ENCODE results near the gene TMEM98.
"Not testable (repeated sequence)": the region's sequence is repeated elsewhere in the genome, so short reads cannot be mapped to it uniquely, and the experiment has no call there.

Gene TMEM98

GRCh38 chr17:32927724-32928585 is at the start of gene TMEM98:
Gene TMEM98, plus strand, starts transcription at chr17:32928153. Its CDS starts 3,376 bp downstream, at chr17:32931529.
- peak; percentile 76 for DNase-seq

GRCh38 chr17:32878211-32878610 is 49.7 kb upstream of the TMEM98 start:
- no peak for DNase-seq

- DNase-seq = no peak
These were observed 48.8 kb upstream of the TMEM98 start for GRCh38 chr17:32879134-32879533.

GRCh38 chr17:32880671-32881453 is 47.1 kb upstream of the TMEM98 start:
- no peak for DNase-seq

- no peak for DNase-seq
These were observed 45.9 kb upstream of the TMEM98 start for GRCh38 chr17:32882029-32882428.

DNA sequence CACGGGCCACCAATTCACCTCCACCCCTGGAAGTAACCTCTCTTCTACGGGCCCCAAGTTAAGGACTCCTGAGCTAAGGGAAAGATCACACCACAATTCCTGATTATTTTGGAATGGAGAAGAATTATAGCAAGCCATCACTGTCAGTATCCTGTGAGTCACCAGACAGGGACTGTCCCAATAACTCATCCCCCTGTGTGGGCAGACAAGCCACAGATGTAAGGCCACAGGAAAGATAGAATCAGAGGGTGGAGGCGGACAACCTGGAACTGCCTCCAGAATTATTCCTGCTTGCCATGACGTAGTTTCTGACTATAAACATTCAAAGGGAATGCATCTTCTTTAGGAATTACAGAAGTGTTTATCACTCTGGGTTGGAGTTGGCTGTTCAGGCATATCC is 45.2 kb upstream of the TMEM98 start:
- DNase-seq = no peak

DNA sequence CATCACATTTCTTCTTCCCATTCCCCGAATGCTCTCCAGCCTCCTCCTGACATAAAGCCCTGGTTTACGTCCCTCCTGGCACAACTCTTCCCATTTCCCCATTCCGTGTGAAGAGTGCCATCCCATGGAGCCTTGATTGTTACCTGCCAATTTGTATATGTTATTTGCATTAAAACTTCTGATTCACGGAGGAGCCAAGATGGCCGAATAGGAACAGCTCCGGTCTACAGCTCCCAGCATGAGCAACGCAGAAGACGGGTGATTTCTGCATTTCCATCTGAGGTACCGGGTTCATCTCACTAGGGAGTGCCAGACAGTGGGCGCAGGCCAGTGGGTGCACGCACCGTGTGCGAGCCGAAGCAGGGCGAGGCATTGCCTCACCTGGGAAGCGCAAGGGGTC is 41.0 kb upstream of the TMEM98 start:
- DNase-seq = not testable (repeated sequence)

DNA sequence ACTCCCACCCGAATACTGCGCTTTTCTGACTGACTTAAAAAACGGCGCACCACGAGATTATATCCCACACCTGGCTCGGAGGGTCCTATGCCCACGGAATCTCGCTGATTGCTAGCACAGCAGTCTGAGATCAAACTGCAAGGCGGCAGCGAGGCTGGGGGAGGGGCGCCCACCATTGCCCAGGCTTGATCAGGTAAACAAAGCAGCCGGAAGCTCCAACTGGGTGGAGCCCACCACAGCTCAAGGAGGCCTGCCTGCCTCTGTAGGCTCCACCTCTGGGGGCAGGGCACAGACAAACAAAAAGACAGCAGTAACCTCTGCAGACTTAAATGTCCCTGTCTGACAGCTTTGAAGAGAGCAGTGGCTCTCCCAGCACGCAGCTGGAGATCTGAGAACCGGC is 40.5 kb upstream of the TMEM98 start:
- DNase-seq = not testable (repeated sequence)

DNA sequence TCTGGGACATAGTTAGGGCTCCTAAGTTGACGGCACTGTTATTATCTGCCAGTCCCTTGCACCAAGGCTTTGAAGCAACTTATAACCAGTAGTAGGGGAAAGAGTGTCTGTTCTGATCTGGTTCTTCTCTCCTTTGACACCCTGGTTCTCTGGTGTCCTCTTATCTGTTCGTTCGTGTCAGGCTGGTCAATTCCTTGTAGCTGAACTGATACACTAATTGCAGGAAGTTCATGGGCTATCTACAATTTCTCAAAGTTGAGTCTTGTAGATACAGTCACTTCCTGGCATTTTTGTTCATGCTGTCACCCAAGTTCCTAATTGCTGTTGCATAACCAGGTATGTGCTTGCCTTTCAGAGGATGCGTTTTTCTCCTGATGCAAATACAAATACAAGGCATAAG is 33.7 kb upstream of the TMEM98 start:
- DNase-seq = no peak

DNA sequence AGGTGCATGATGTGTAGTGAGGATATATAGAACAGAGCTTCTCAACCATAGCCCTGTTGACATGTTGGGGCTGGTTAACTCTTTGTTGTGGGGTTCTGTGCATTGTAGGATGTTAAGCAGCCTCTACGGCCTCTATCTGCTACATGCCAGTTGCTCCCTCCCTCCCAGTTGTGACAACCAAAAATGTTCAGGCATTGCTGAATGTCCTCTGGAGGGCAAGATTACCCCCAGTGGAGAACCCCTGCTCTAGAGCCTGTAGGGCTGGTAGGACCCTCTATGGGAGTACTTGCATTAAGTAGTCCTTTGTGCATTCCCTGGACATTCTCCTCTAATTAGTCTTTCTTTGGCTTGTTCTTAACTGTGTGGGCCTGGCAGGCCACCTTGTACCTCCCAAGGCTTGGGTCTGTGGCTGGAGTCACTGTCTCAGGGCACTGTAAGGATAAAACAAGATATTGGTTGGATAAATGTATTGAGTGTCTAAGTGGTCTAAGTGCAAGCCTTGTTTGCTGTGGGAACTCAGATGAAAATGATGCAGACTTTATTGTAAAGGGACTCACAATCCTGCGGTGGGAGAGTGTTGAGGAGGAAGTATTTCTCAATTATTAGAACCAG is 31.2 kb upstream of the TMEM98 start:
- DNase-seq = no peak

DNA sequence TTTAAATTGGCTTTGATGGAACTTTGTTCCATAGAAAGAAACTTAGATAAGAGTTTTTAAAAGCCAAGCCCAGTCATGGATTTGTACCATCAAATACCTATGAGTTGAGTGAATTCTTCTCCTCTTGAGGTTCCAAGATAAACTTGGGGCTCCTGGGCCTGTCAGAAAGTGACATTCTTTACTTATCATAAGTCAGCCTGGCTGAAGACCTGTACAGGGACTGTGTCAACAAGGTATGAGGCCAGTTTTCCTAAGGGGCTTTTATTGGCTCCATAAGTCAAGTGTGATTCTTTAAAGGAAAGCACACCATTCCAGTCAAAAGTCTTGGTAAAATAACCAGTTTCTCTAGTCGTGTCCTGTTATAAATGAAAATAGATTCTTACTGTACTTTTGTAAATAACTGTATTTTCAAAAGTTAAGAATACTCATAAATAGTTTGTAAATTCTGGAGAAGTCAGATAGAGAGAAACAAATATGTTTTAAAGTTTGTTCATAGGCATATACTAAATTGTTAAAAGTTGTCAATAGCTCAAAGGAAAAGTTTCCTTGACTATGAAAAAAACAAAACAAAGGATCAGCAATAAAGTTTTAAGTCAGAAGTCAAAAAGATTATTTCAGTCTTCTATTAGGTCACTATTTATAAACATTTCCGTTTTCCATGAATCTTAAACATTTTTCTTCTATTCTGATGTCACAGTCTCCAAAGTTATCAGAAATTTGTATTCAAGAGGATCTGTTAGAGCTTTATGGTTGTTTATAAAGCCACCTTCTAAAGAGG is 28.5 kb upstream of the TMEM98 start:
- no peak for DNase-seq

DNA sequence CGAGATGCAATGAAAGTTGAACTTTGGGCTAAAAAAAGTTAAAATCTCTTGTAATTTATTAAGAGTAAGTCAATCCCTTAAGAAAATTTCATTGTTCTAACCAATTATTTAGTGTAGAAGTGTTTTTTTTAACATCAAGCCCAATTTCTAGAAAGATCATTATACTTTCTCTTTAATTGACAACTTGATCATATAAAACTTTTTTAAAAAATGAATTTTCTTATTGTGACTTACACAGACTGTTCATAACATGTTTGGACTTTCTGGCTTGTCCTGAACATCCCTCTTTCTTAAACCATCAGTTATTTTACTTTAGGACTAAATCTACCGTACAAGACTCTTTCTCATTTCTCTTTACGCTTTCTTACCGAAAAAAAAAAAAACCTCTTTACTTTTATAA is 26.2 kb upstream of the TMEM98 start:
- DNase-seq = no peak

- DNase-seq = no peak
These were observed 23.9 kb upstream of the TMEM98 start for GRCh38 chr17:32903774-32904673.

- DNase-seq = no peak
These were observed 23.1 kb upstream of the TMEM98 start for GRCh38 chr17:32904891-32905290.

GRCh38 chr17:32907583-32907982 is 20.4 kb upstream of the TMEM98 start:
- no peak for DNase-seq

DNA sequence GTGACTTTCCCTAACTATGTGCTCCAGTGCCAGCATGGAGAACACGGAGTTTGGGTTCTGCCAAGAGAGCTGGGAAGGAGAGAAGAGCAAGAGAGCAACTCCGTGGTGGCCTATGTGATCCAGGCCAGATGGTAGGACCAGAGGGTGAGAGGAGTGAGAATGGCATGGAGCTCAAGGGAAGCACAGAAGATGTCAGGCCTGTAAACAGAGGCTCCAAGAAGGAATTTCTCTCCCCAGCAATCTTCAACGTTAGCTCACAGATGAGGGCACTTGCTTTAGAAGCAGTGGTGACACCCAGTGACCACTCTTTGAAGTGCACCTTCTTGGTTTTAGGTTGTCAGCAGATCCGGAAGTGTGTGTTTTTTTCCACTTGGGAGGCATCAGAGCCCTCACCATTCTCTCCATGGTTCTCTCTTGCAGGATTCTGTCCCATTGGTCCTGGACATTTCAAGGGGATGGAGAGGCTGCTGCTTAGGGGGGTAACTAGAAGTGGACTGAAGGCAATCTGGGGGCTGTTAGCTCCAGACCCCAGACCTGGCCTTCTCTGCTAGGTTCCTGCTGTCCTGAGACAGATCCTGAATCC is 18.1 kb upstream of the TMEM98 start:
- peak; percentile 68 for DNase-seq

GRCh38 chr17:32910769-32911168 is 17.2 kb upstream of the TMEM98 start:
- no peak for DNase-seq

GRCh38 chr17:32912218-32912897 is 15.6 kb upstream of the TMEM98 start:
- DNase-seq = peak; percentile 62

DNA sequence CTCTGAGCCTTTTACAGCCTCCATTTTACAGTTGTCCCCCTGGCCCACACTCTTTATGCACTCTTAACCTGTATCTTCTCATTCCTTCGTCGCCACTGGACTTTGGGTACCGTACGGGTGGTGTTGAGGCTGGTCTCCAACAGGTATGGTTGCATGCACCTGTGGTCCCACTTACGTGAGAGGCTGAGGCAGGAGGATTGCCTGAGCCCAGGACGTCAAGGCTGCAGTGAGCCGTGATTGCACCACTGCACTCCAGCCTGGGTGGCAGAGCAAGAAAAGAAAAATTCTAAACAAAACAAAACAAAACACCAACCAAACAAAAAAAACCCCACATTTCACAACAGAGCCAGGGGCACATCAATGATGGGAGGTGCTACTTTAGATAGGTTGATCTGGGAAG is 14.4 kb upstream of the TMEM98 start:
- no peak for DNase-seq

DNA sequence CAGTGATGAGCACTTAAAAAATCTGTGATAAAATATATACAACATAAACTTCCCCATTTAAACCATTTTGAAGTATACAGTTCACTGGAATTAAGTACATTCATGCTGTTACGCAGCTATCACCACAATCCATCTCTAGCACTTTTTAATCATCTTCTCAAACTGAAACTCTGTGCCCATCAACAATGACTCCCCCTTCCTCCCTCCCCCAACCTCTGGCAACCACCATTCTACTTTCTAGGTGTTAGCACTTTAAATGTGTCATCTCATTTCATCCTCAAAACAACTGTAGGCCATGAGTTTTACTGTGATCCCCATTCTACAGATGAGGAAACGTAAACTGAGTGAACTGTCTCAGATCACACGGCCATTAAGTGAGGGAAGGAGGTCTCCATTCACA is 13.8 kb upstream of the TMEM98 start:
- DNase-seq = no peak

DNA sequence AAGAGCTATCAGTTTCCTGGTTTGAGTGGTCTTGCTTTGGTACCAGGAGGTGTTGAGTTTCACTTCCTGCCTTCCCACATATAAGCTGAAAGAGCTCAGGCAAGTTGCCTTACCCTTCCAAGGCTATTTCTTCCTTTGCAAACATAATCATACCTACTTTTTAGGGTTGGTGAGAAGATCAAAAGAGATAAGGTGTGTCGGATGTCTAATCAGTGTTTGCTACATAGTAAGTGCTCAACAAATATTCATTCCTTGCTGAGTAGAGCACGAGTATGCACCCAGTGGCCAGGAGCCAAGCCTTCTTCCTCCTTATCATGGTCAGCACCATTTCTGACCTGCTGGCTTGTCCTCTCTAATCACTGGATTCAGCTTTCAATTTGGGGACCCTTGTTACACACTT is 12.7 kb upstream of the TMEM98 start:
- no peak for DNase-seq

All from right forelimb (tissue), 1 donor.